Activated T-cell treated with anti-CD3 and anti-CD28 coated beads, Interleukin-2, amount 50 U/mL, for 24 hours (primary cell): ENCODE data around the gene TEFM.

Source experiments
- DNase-seq: peaks from one replicate; pipeline ENCODE4 v3.0.0-alpha.2; 2020
- H3K27ac Mint-ChIP-seq: 2 replicates; pipeline ENCODE4 v1.8.0; 2020; ENCODE audit warnings: mild to moderate bottlenecking, mixed read lengths
- H3K27me3 Mint-ChIP-seq: 2 replicates; pipeline ENCODE4 v1.8.0; 2020; ENCODE audit warnings: mixed read lengths
- H3K36me3 Mint-ChIP-seq: 2 replicates; pipeline ENCODE4 v1.8.0; 2020; ENCODE audit warnings: low read depth, mixed read lengths
- H3K4me1 Mint-ChIP-seq: 2 replicates; pipeline ENCODE4 v1.8.0; 2020; ENCODE audit warnings: low read depth, mixed read lengths
- H3K4me3 Mint-ChIP-seq: 2 replicates; pipeline ENCODE4 v1.8.0; 2020; ENCODE audit warnings: mild to moderate bottlenecking, moderate library complexity, mixed read lengths
- H3K9me3 Mint-ChIP-seq: 2 replicates; pipeline ENCODE4 v1.8.0; 2020; ENCODE audit warnings: mixed read lengths

The TEFM gene

DNA sequence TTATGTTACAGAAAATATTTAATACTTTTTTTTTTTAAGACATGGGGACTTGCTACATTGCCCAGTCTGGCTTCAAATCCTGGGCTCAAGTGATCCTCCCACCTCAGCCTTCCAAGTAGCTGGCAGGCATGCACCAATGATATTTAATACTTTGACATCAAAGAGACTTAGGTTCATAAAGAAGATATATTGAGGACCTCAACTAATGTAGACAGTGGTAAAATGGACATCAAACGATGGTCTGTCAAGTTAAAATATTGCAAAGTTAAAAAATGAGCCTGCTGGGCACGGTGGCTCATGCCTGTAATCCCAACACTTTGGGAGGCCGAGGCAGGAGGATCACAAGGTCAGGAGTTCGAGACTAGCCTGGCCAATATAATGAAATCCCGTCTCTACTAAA, 8.7 kb downstream of the TEFM start:
- Mint-ChIP-seq H3K4me1 (peaks cover 16% of the 10 kb centered on the region), H3K27me3 (no peaks in the 10 kb centered on the region), H3K4me3 (no peak overlapping the region), H3K36me3 (peaks cover 74% of the 10 kb centered on the region), H3K27ac (no peak overlapping the region), H3K9me3 (no peaks in the 10 kb centered on the region)
- no peak for DNase-seq

DNA sequence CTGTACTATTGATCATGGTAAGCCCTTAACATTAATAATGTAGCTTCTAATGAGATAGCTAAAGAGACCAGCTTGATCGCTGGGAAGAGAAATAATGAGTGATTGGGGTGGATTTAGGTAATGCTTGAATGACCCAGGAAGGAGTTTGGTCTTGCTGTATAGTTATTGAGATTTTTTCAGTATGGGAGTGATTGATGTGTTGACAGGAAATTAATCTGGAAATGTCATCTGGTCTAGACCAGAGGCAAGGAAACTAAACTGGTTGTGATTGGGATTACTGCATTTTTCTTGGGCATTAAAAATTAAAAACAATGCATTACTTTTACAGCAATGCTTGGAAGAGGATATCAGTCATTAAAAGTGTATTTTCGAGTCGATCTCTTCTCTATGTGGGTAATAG, 11.8 kb downstream of the TEFM start:
- peaks cover 70% of the 10 kb centered on the region for H3K36me3 Mint-ChIP-seq
- no peak for DNase-seq
- peaks cover 2% of the 10 kb centered on the region for H3K4me1 Mint-ChIP-seq
- no peaks in the 10 kb centered on the region for H3K9me3 Mint-ChIP-seq
- H3K4me3 Mint-ChIP-seq = no peak overlapping the region
- H3K27ac Mint-ChIP-seq = no peak overlapping the region
- H3K27me3 Mint-ChIP-seq = no peaks in the 10 kb centered on the region

DNA sequence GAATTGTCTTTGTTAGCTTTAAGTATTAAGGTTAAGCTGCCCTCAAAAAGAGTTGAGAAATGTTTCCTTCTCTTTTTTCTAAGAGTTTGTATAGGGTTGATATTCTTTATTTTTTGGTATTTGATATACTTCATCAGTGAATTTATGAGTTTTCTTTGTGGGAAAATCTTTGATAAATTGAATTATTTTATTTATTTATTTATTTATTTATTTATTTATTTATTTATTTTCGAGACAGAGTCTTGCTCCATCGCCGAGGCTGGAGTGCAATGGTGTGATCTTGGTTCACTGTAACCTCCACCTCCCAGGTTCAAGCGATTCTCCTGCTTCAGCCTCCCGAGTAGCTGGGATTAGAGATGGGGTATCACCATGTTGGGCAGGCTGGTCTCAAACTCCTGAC, 19.9 kb downstream of the TEFM start:
- H3K27ac Mint-ChIP-seq = no peak overlapping the region
- H3K9me3 Mint-ChIP-seq = no peaks in the 10 kb centered on the region
- no peak for DNase-seq
- no peaks in the 10 kb centered on the region for H3K27me3 Mint-ChIP-seq
- H3K4me3 Mint-ChIP-seq = no peak overlapping the region
- peaks cover 64% of the 10 kb centered on the region for H3K36me3 Mint-ChIP-seq
- no peaks in the 10 kb centered on the region for H3K4me1 Mint-ChIP-seq

DNA sequence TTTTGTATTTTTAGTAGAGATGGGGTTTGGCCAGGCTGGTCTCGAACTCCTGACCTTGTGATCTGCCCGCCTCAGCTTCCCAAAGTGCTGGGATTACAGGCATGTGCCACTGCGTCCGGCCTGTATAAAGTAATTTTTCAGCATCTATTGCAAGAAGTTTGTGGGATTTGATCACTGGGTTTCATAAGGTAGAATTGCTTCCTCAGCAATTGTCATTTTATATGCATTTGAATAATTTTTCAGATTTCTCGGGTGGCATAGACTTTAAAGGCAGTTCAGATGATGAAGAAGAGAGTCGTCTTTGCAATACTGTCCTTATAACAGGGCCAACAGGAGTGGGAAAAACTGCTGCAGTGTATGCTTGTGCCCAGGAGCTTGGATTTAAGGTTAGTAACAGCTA, 37.0 kb downstream of the TEFM start:
- H3K36me3 Mint-ChIP-seq = peaks cover 82% of the 10 kb centered on the region
- H3K9me3 Mint-ChIP-seq = no peaks in the 10 kb centered on the region
- no peaks in the 10 kb centered on the region for H3K27me3 Mint-ChIP-seq
- no peak for DNase-seq
- no peaks in the 10 kb centered on the region for H3K4me1 Mint-ChIP-seq
- H3K4me3 Mint-ChIP-seq = no peak overlapping the region
- no peak overlapping the region for H3K27ac Mint-ChIP-seq

DNA sequence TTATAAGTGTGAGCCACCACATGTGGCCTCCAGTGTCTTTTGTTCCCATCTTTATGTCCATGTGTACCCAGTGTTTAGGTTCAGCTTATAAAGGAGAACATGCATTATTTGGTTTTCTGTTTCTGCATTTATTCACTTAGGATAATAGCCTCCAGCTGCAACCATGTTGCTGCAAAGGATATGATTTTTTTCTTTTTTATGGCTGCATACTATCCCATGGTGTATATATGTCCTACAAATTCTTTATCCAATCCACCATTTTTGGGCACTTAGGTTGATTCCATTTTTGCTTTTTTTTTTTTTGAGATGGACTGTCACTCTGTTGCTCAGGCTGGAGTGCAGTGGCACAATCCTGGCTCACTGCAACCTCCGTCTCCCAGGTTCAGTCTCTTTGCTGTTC, 41.4 kb downstream of the TEFM start:
- no peaks in the 10 kb centered on the region for H3K4me1 Mint-ChIP-seq
- H3K27me3 Mint-ChIP-seq = no peaks in the 10 kb centered on the region
- DNase-seq = no peak
- no peak overlapping the region for H3K4me3 Mint-ChIP-seq
- no peak overlapping the region for H3K27ac Mint-ChIP-seq
- H3K9me3 Mint-ChIP-seq = no peaks in the 10 kb centered on the region
- H3K36me3 Mint-ChIP-seq = peaks cover 80% of the 10 kb centered on the region

DNA sequence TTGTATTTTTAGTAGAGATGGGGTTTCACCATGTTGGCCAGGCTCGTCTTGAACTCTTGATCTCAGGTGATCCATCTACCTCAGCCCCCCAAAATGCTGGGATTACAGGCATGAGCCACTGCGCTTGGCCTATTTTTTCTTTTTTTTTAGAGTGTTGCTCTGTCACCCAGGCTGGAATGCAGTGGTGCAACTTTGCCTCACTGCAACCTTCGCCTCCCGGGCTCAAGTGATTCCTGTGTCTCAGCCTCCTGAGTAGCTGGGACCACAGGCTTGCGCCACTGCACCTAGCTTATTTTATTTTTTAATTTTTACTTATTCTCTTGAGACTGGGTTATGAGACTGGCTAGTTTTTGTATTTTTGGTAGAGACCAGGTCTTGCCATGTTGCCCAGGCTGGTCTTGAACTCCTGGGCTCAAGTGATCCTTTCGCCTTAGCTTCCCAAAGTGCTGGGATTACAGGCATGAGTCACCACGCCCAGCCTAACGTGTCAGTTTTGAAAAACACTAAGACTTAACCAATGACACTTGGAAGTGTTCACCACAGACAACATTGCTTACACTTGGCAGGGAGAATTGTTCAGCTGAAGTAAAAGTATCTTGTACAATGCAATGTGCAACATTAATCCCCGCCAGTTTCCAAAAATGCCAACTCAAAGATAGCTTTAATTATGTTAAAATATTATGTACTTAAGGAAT, 47.3 kb downstream of the TEFM start:
- Mint-ChIP-seq H3K36me3 (peaks cover 78% of the 10 kb centered on the region), H3K27ac (no peak overlapping the region), H3K4me1 (no peaks in the 10 kb centered on the region), H3K9me3 (no peaks in the 10 kb centered on the region), H3K27me3 (no peaks in the 10 kb centered on the region), H3K4me3 (no peak overlapping the region)
- DNase-seq = no peak

DNA sequence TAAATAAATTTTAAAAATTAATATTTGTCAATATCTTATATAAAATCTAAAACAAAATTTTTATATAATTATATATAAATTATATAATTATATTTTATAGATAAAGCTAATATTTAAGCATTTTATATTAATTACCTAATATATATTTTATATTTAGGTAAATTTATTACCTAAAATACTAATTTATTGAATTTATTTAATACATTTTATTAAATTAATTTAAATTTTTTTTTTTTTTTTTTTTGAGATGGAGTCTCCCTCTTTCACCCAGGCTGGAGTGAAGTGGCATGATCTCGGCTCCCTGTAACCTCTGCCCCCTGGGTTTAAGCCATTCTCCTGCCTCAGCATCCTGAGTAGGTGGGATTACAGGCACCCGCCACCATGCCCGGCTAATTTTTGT, 51.9 kb downstream of the TEFM start:
- Mint-ChIP-seq H3K4me1 (no peaks in the 10 kb centered on the region), H3K27ac (no peak overlapping the region), H3K4me3 (no peak overlapping the region), H3K36me3 (peaks cover 76% of the 10 kb centered on the region), H3K27me3 (no peaks in the 10 kb centered on the region), H3K9me3 (no peaks in the 10 kb centered on the region)
- no peak for DNase-seq
